ENCODE measurements around the gene INTS12. TPM values are rescaled to one million over a fixed set of nuclear protein-coding genes. Genes with fewer than 3 reads are reported as not detected.
A peak's percentile ranks its signal among the peaks of the same experiment; 100 is the strongest.

The INTS12 gene
- total RNA-seq, 2 donors from 2014 or later: 13.5 to 15.7 TPM

DNA sequence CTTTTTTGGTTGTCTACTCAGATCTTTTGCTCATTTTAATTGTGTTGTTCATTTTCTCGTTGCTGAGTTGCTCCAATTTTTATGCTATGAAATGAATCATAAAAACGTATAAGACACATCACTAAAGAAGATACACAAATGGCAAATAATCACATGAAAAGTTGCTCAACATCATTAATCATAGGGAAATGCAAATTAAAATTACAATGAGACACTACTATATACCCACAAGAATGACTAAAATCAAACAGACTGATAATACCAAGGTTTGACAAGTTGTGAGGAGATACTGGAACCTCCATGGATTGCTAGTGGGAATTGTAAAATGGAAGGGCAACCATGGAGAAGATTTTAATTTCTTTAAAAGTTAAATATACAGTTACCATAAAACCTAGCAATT, 17.1 kb upstream of the INTS12 start:
- Histone ChIP-seq H3K27me3 (ENCODE audit: control insufficient read depth, insufficient read depth, low read length, poor library complexity, severe bottlenecking) (no peaks in the 10 kb centered on the region), H3K4me1 (ENCODE audit: control insufficient read depth, insufficient read depth, low read length) (no peaks in the 10 kb centered on the region), H3K9ac (ENCODE audit: extremely low read depth, low read length, poor library complexity, severe bottlenecking) (no peak overlapping the region), H3K36me3 (ENCODE audit: control insufficient read depth, insufficient read depth, low read length) (peaks cover 63% of the 10 kb centered on the region), H3K27ac (ENCODE audit: low read depth, low read length) (no peak overlapping the region), H3K4me3 (ENCODE audit: low read length) (no peak overlapping the region), H3K9me3 (ENCODE audit: control insufficient read depth, low read length) (peaks cover 15% of the 10 kb centered on the region)
- H3K4me1 Mint-ChIP-seq: no peaks in the 10 kb centered on the region
- H3K9me3 Mint-ChIP-seq: peaks cover 19% of the 10 kb centered on the region
- no peaks in the 10 kb centered on the region for H3K27me3 Mint-ChIP-seq (ENCODE audit: insufficient read depth)
- H3K4me3 Mint-ChIP-seq: no peak overlapping the region
- H3K27ac Mint-ChIP-seq: no peak overlapping the region
- TF ChIP-seq, protein P1, sequence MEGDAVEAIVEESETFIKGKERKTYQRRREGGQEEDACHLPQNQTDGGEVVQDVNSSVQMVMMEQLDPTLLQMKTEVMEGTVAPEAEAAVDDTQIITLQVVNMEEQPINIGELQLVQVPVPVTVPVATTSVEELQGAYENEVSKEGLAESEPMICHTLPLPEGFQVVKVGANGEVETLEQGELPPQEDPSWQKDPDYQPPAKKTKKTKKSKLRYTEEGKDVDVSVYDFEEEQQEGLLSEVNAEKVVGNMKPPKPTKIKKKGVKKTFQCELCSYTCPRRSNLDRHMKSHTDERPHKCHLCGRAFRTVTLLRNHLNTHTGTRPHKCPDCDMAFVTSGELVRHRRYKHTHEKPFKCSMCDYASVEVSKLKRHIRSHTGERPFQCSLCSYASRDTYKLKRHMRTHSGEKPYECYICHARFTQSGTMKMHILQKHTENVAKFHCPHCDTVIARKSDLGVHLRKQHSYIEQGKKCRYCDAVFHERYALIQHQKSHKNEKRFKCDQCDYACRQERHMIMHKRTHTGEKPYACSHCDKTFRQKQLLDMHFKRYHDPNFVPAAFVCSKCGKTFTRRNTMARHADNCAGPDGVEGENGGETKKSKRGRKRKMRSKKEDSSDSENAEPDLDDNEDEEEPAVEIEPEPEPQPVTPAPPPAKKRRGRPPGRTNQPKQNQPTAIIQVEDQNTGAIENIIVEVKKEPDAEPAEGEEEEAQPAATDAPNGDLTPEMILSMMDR (conservative IDR thresholded peaks at IDR 0.05): no peak
- no peak for DNase-seq
- 97% methylated on average over 2 of the region's 2 CpGs; no CpG with 5 or more reads in 1 of the 2 experiments for WGBS, 2 experiments (ENCODE audit: insufficient coverage in 1 of 2, insufficient read length in 1 of 2)
- peaks cover 45% of the 10 kb centered on the region for H3K36me3 Mint-ChIP-seq (ENCODE audit: low read depth)

DNA sequence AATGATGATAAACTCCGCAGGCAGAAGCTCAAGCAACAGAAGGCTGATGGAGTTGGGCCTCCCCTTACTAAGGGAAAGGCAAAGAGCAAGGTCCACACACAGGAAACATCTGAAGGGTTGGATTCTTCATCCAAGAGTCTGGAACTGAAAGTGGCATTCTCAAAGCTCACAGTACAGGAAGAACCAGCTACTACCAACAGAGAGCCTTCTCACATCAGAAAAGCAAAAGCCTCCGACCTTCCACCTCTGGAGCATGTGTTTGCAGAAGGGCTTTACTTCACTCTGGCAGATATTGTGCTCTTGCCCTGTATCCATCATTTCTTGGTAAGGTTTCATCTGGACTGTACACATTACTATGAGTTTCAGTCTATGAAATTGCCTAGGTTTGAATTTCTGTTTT, 10.7 kb upstream of the INTS12 start:
- peaks cover 26% of the 10 kb centered on the region for H3K36me3 Mint-ChIP-seq (ENCODE audit: low read depth)
- H3K36me3 ChIP-seq (ENCODE audit: control insufficient read depth, insufficient read depth, low read length): peaks cover 40% of the 10 kb centered on the region
- TF ChIP-seq, protein P1 (conservative IDR thresholded peaks at IDR 0.05): no peak
- 85% methylated on average over 2 of the region's 2 CpGs; no CpG with 5 or more reads in 1 of the 2 experiments for WGBS, 2 experiments (ENCODE audit: insufficient coverage in 1 of 2, insufficient read length in 1 of 2)
- H3K4me3 ChIP-seq (ENCODE audit: low read length): no peak overlapping the region
- H3K9me3 Mint-ChIP-seq: peaks cover 5% of the 10 kb centered on the region
- no peak overlapping the region for H3K4me3 Mint-ChIP-seq
- H3K4me1 Mint-ChIP-seq: no peaks in the 10 kb centered on the region
- no peak overlapping the region for H3K27ac ChIP-seq (ENCODE audit: low read depth, low read length)
- H3K27ac Mint-ChIP-seq: no peak overlapping the region
- no peak overlapping the region for H3K9ac ChIP-seq (ENCODE audit: extremely low read depth, low read length, poor library complexity, severe bottlenecking)
- no peaks in the 10 kb centered on the region for H3K27me3 ChIP-seq (ENCODE audit: control insufficient read depth, insufficient read depth, low read length, poor library complexity, severe bottlenecking)
- H3K27me3 Mint-ChIP-seq (ENCODE audit: insufficient read depth): no peaks in the 10 kb centered on the region
- H3K4me1 ChIP-seq (ENCODE audit: control insufficient read depth, insufficient read depth, low read length): no peaks in the 10 kb centered on the region
- H3K9me3 ChIP-seq (ENCODE audit: control insufficient read depth, low read length): peaks cover 7% of the 10 kb centered on the region
- no peak for DNase-seq

DNA sequence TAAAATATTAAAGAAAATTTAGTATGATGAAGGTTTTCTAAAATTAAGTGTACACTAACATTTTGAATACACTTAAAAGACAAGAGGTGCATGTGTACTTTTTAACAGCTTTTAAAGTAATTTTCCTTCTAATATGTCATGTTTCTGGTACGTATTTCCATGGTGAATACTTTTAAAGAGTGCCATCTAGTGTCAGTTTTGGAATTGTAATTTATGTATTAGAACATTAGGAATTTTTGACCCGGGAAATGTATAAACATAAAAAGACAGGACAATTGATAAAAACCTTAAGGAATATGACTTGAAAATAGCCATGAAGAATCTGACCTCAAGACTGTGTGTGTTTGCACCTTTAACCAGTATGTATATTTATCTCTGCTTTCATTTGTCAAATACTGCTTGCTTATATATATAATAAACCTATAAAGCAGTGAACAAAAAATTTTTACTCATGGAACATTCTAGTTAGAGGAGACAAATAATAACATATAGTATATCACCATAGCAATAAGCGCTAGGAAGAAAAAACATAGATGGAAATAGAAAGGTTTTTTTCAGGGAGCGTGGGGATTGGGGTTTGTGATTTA, 7.3 kb upstream of the INTS12 start:
- Histone ChIP-seq H3K4me3 (ENCODE audit: low read length) (no peak overlapping the region), H3K27ac (ENCODE audit: low read depth, low read length) (no peak overlapping the region), H3K36me3 (ENCODE audit: control insufficient read depth, insufficient read depth, low read length) (peaks cover 22% of the 10 kb centered on the region), H3K9ac (ENCODE audit: extremely low read depth, low read length, poor library complexity, severe bottlenecking) (no peak overlapping the region), H3K27me3 (ENCODE audit: control insufficient read depth, insufficient read depth, low read length, poor library complexity, severe bottlenecking) (no peaks in the 10 kb centered on the region), H3K4me1 (ENCODE audit: control insufficient read depth, insufficient read depth, low read length) (no peaks in the 10 kb centered on the region), H3K9me3 (ENCODE audit: control insufficient read depth, low read length) (peaks cover 7% of the 10 kb centered on the region)
- TF ChIP-seq, protein P1 (conservative IDR thresholded peaks at IDR 0.05): peak; percentile 64
- no peaks in the 10 kb centered on the region for H3K4me1 Mint-ChIP-seq
- DNase-seq: no peak
- no peaks in the 10 kb centered on the region for H3K27me3 Mint-ChIP-seq (ENCODE audit: insufficient read depth)
- H3K36me3 Mint-ChIP-seq (ENCODE audit: low read depth): peaks cover 22% of the 10 kb centered on the region
- H3K9me3 Mint-ChIP-seq: peaks cover 5% of the 10 kb centered on the region
- WGBS, 2 experiments (ENCODE audit: insufficient coverage in 1 of 2, insufficient read length in 1 of 2): 91 to 92% methylated on average over 2 to 4 of the region's 4 CpGs
- no peak overlapping the region for H3K27ac Mint-ChIP-seq
- no peak overlapping the region for H3K4me3 Mint-ChIP-seq
